ENCODE measurements around the gene RALY.

DNA sequence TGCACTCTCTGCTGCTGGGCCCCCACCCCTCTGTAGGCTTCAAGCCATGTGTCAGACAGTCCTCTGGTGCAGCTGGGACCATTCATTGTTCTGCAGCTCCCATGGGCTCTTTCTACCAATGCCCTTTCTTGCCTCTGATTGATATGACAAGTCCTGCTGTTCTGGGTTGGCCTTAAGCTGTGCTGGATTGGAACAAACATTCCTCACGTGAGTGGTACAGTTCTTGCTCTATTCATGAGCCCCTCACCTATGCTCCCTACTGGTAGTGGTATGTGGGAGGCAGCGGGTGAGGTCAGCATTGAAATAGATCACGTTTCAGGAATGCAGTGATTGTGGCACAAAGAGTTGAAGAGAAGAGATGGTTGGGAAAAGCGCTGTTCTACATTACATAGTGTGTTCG lies 48.8 kb upstream of the RALY start:
- TF ChIP-seq, protein P1, sequence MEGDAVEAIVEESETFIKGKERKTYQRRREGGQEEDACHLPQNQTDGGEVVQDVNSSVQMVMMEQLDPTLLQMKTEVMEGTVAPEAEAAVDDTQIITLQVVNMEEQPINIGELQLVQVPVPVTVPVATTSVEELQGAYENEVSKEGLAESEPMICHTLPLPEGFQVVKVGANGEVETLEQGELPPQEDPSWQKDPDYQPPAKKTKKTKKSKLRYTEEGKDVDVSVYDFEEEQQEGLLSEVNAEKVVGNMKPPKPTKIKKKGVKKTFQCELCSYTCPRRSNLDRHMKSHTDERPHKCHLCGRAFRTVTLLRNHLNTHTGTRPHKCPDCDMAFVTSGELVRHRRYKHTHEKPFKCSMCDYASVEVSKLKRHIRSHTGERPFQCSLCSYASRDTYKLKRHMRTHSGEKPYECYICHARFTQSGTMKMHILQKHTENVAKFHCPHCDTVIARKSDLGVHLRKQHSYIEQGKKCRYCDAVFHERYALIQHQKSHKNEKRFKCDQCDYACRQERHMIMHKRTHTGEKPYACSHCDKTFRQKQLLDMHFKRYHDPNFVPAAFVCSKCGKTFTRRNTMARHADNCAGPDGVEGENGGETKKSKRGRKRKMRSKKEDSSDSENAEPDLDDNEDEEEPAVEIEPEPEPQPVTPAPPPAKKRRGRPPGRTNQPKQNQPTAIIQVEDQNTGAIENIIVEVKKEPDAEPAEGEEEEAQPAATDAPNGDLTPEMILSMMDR (IDR thresholded peaks at IDR 0.05; ENCODE audit: extremely low read depth in 1 of 2, insufficient read depth in 1 of 2, low read depth in 1 of 2, low read length in 2 of 2), result no peak
- TF ChIP-seq POLR2AphosphoS5 (IDR thresholded peaks at IDR 0.05; ENCODE audit: insufficient read depth, low read depth, low read length) (no peak), EZH2 (IDR thresholded peaks at IDR 0.05; ENCODE audit: borderline replicate concordance, low read depth, low read length, severe bottlenecking) (no peak), MAX (IDR thresholded peaks at IDR 0.05; ENCODE audit: insufficient read depth, insufficient read length) (no peak), POLR2A (IDR thresholded peaks at IDR 0.05; ENCODE audit: low read depth, low read length) (no peak), FOS (IDR thresholded peaks at IDR 0.05; ENCODE audit: borderline replicate concordance, insufficient read depth, low read length) (no peak), JUN (IDR thresholded peaks at IDR 0.05; ENCODE audit: borderline replicate concordance, insufficient read depth, insufficient read length, low read depth) (no peak)

All from endothelial cell of umbilical vein (primary cell).